Measurements from ENCODE around the gene EVA1A.
A peak's percentile ranks its signal among the peaks of the same experiment; 100 is the strongest.

DNA sequence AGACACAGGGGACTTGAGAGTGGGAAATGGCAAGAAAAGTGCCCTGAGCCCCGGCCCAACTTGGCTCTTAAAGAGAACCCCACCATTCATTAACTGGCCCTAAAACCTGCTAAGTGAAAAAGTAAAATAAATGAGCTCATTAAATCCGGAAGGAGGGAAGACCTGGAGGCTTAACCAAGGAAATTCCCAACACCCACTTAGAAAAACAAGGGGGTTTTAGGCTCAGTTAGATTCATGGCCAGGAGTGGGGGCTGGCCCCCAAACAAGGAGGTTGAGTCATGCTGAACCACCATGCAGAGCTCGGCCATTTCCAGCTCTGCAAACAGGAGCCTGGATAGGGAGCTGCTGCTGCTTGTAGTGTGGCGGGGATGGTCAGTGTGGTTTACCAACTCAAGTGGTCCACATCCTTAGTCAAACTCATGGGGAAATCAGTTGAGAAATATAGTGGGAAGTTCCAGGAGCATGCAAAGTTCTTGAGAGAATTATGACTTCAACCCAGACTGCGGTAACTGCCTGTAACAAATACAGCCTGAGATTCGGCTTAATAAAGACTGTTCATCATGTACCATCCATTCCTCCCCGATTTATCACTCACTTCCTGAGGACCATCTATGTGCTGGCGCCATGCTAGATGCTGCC is 46.1 kb upstream of the EVA1A start:
- TF ChIP-seq TCF4 (CRISPR knock-in tag; IDR thresholded peaks at IDR 0.05; ENCODE audit: borderline replicate concordance) (no peak), ZFP3 (CRISPR knock-in tag; IDR thresholded peaks at IDR 0.05) (no peak), ISL1 (CRISPR knock-in tag; IDR thresholded peaks at IDR 0.05) (no peak), BACH2 (CRISPR knock-in tag; IDR thresholded peaks at IDR 0.05; ENCODE audit: borderline replicate concordance) (no peak), ARNTL (CRISPR knock-in tag; IDR thresholded peaks at IDR 0.05; ENCODE audit: borderline replicate concordance, low read depth) (no peak), ZNF565 (CRISPR knock-in tag; conservative IDR thresholded peaks at IDR 0.05; ENCODE audit: low read depth) (no peak), ZC3H10 (CRISPR knock-in tag; IDR thresholded peaks at IDR 0.05) (no peak), CSDC2 (CRISPR knock-in tag; IDR thresholded peaks at IDR 0.05) (no peak), ZFP30 (CRISPR knock-in tag; IDR thresholded peaks at IDR 0.05) (no peak)
- TF ChIP-seq, protein P1, sequence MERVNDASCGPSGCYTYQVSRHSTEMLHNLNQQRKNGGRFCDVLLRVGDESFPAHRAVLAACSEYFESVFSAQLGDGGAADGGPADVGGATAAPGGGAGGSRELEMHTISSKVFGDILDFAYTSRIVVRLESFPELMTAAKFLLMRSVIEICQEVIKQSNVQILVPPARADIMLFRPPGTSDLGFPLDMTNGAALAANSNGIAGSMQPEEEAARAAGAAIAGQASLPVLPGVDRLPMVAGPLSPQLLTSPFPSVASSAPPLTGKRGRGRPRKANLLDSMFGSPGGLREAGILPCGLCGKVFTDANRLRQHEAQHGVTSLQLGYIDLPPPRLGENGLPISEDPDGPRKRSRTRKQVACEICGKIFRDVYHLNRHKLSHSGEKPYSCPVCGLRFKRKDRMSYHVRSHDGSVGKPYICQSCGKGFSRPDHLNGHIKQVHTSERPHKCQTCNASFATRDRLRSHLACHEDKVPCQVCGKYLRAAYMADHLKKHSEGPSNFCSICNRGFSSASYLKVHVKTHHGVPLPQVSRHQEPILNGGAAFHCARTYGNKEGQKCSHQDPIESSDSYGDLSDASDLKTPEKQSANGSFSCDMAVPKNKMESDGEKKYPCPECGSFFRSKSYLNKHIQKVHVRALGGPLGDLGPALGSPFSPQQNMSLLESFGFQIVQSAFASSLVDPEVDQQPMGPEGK (CRISPR knock-in tag; IDR thresholded peaks at IDR 0.05; ENCODE audit: borderline replicate concordance), result peak; percentile 36; the same call in 1 of the 2 replicates
- TF ChIP-seq, protein P2, sequence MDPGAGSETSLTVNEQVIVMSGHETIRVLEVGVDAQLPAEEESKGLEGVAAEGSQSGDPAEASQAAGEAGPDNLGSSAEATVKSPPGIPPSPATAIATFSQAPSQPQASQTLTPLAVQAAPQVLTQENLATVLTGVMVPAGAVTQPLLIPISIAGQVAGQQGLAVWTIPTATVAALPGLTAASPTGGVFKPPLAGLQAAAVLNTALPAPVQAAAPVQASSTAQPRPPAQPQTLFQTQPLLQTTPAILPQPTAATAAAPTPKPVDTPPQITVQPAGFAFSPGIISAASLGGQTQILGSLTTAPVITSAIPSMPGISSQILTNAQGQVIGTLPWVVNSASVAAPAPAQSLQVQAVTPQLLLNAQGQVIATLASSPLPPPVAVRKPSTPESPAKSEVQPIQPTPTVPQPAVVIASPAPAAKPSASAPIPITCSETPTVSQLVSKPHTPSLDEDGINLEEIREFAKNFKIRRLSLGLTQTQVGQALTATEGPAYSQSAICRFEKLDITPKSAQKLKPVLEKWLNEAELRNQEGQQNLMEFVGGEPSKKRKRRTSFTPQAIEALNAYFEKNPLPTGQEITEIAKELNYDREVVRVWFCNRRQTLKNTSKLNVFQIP (CRISPR knock-in tag; IDR thresholded peaks at IDR 0.05; ENCODE audit: borderline replicate concordance, low read depth), result no peak
- TF ChIP-seq, protein P3, sequence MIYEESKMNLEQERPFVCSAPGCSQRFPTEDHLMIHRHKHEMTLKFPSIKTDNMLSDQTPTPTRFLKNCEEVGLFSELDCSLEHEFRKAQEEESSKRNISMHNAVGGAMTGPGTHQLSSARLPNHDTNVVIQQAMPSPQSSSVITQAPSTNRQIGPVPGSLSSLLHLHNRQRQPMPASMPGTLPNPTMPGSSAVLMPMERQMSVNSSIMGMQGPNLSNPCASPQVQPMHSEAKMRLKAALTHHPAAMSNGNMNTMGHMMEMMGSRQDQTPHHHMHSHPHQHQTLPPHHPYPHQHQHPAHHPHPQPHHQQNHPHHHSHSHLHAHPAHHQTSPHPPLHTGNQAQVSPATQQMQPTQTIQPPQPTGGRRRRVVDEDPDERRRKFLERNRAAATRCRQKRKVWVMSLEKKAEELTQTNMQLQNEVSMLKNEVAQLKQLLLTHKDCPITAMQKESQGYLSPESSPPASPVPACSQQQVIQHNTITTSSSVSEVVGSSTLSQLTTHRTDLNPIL (CRISPR knock-in tag; IDR thresholded peaks at IDR 0.05; ENCODE audit: low read depth), result no peak
- TF ChIP-seq, protein P4, sequence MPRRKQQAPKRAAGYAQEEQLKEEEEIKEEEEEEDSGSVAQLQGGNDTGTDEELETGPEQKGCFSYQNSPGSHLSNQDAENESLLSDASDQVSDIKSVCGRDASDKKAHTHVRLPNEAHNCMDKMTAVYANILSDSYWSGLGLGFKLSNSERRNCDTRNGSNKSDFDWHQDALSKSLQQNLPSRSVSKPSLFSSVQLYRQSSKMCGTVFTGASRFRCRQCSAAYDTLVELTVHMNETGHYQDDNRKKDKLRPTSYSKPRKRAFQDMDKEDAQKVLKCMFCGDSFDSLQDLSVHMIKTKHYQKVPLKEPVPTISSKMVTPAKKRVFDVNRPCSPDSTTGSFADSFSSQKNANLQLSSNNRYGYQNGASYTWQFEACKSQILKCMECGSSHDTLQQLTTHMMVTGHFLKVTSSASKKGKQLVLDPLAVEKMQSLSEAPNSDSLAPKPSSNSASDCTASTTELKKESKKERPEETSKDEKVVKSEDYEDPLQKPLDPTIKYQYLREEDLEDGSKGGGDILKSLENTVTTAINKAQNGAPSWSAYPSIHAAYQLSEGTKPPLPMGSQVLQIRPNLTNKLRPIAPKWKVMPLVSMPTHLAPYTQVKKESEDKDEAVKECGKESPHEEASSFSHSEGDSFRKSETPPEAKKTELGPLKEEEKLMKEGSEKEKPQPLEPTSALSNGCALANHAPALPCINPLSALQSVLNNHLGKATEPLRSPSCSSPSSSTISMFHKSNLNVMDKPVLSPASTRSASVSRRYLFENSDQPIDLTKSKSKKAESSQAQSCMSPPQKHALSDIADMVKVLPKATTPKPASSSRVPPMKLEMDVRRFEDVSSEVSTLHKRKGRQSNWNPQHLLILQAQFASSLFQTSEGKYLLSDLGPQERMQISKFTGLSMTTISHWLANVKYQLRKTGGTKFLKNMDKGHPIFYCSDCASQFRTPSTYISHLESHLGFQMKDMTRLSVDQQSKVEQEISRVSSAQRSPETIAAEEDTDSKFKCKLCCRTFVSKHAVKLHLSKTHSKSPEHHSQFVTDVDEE (CRISPR knock-in tag; IDR thresholded peaks at IDR 0.05), result no peak
- TF ChIP-seq, protein P5, sequence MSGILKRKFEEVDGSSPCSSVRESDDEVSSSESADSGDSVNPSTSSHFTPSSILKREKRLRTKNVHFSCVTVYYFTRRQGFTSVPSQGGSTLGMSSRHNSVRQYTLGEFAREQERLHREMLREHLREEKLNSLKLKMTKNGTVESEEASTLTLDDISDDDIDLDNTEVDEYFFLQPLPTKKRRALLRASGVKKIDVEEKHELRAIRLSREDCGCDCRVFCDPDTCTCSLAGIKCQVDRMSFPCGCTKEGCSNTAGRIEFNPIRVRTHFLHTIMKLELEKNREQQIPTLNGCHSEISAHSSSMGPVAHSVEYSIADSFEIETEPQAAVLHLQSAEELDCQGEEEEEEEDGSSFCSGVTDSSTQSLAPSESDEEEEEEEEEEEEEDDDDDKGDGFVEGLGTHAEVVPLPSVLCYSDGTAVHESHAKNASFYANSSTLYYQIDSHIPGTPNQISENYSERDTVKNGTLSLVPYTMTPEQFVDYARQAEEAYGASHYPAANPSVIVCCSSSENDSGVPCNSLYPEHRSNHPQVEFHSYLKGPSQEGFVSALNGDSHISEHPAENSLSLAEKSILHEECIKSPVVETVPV (CRISPR knock-in tag; IDR thresholded peaks at IDR 0.05), result no peak

Data from SK-N-SH treated with all-trans-retinoic acid at 6 μM for 48 hours (cell line).